SU-DHL-6 (cell line): Measurements from ENCODE around the gene YY1AP1.
"Not testable (repeated sequence)": the region's sequence is repeated elsewhere in the genome, so short reads cannot be mapped to it uniquely, and the experiment has no call there.

Experiments
- H2AFZ ChIP-seq: fragments of 200-600 bp; sonication (generic); 2 replicates; pipeline ENCODE4 v1.6.1; 2014; ENCODE audit warnings: low read depth, mild to moderate bottlenecking, moderate library complexity, mixed read lengths, antibody characterized with exemption, low read length; ENCODE audit not compliant: severe bottlenecking
- H3F3A ChIP-seq: fragments of 200-600 bp; shearing (Covaris generic); 2 replicates; pipeline ENCODE4 v1.6.0; 2016; ENCODE audit warnings: antibody characterized with exemption, mild to moderate bottlenecking; ENCODE audit not compliant: insufficient read depth
- H3K27ac ChIP-seq: fragments of 200-600 bp; sonication (generic); 2 replicates; pipeline ENCODE4 v1.5.1; 2016; ENCODE audit warnings: low read depth, mild to moderate bottlenecking, low read length, moderate library complexity, mixed read lengths
- H3K27me3 ChIP-seq: fragments of 200-600 bp; sonication (generic), shearing (Covaris generic); 2 replicates; pipeline ENCODE4 v1.6.0; 2014; ENCODE audit warnings: mild to moderate bottlenecking, low read length
- H3K36me3 ChIP-seq: fragments of 200-600 bp; sonication (generic); 2 replicates; pipeline ENCODE4 v1.6.1; 2014; ENCODE audit warnings: mild to moderate bottlenecking, low read length, mixed read lengths
- H3K4me2 ChIP-seq: fragments of 300-600, 200-600 bp; shearing (Covaris generic), sonication (generic); 2 replicates; pipeline ENCODE4 v1.6.0; 2014; ENCODE audit warnings: low read length, low read depth, mild to moderate bottlenecking; ENCODE audit not compliant: poor library complexity, severe bottlenecking
- H3K4me3 ChIP-seq: fragments of 200-600 bp; sonication (generic); 2 replicates; pipeline ENCODE4 v1.5.1; 2014; ENCODE audit warnings: antibody characterized with exemption, low read length, mild to moderate bottlenecking, mixed read lengths; ENCODE audit not compliant: insufficient read depth, poor library complexity, severe bottlenecking
- H3K79me2 ChIP-seq: fragments of 200-600 bp; sonication (generic); 2 replicates; pipeline ENCODE4 v1.6.1; 2014; ENCODE audit warnings: mild to moderate bottlenecking, low read length, moderate library complexity; ENCODE audit not compliant: insufficient read depth
- H3K9ac ChIP-seq: fragments of 200-600 bp; sonication (generic); 2 replicates; pipeline ENCODE4 v1.7.0; 2014; ENCODE audit warnings: mild to moderate bottlenecking, low read length
- H3K9me2 ChIP-seq: fragments of 200-600 bp; sonication (generic); replicated peaks from 2 replicates; pipeline ENCODE4 v1.6.1; 2014; ENCODE audit warnings: low read length; ENCODE audit not compliant: insufficient read depth
- H3K9me3 ChIP-seq: fragments of 200-600 bp; sonication (generic); 2 replicates; pipeline ENCODE4 v1.6.1; 2014; ENCODE audit warnings: low read length, mixed read lengths; ENCODE audit not compliant: insufficient read depth
- H4K20me1 ChIP-seq: fragments of 200-600 bp; sonication (generic); 2 replicates; pipeline ENCODE4 v1.6.1; 2014; ENCODE audit warnings: low read depth, mild to moderate bottlenecking, antibody characterized with exemption, low read length, moderate library complexity, mixed read lengths
- CTCF ChIP-seq: fragments of 200-600 bp; sonication (generic); IDR thresholded peaks from one replicate; pipeline ENCODE4 v1.5.1; 2017; ENCODE audit warnings: antibody characterized with exemption, mild to moderate bottlenecking, low read length, moderate library complexity; ENCODE audit not compliant: insufficient read depth, poor library complexity, severe bottlenecking
- EZH2phosphoT487 ChIP-seq: fragments of 200-600 bp; sonication (generic), shearing (Covaris generic); conservative IDR thresholded peaks from 2 replicates; pipeline ENCODE4 v1.6.1; 2018; ENCODE audit warnings: mild to moderate bottlenecking, antibody characterized with exemption, low read length, moderate library complexity, mixed read lengths

YY1AP1 gene

GRCh38 chr1:155671750-155672149 lies 16.8 kb downstream of the YY1AP1 start:
- Histone ChIP-seq H3K36me3 (peaks cover 33% of the 10 kb centered on the region), H3F3A (no peaks in the 10 kb centered on the region), H3K79me2 (no peaks in the 10 kb centered on the region), H3K9ac (no peak overlapping the region), H4K20me1 (no peaks in the 10 kb centered on the region), H3K9me3 (no peaks in the 10 kb centered on the region), H3K4me2 (no peak overlapping the region), H2AFZ (no peak overlapping the region), H3K27ac (no peak overlapping the region), H3K27me3 (no peaks in the 10 kb centered on the region), H3K9me2 (no peaks in the 10 kb centered on the region), H3K4me3 (no peak overlapping the region)
- TF ChIP-seq EZH2phosphoT487 (no peak), CTCF (no peak)

- Histone ChIP-seq H3F3A (no peaks in the 10 kb centered on the region), H3K79me2 (no peaks in the 10 kb centered on the region), H3K4me3 (no peak overlapping the region), H3K27me3 (no peaks in the 10 kb centered on the region), H3K4me2 (no peak overlapping the region), H3K27ac (no peak overlapping the region), H3K9me2 (no peaks in the 10 kb centered on the region), H3K36me3 (peaks cover 27% of the 10 kb centered on the region), H3K9me3 (no peaks in the 10 kb centered on the region), H2AFZ (no peak overlapping the region), H4K20me1 (no peaks in the 10 kb centered on the region), H3K9ac (no peak overlapping the region)
- no peak for TF ChIP-seq EZH2phosphoT487
- no peak for TF ChIP-seq CTCF
These were observed 19.1 kb downstream of the YY1AP1 start for GRCh38 chr1:155669233-155670162.

DNA sequence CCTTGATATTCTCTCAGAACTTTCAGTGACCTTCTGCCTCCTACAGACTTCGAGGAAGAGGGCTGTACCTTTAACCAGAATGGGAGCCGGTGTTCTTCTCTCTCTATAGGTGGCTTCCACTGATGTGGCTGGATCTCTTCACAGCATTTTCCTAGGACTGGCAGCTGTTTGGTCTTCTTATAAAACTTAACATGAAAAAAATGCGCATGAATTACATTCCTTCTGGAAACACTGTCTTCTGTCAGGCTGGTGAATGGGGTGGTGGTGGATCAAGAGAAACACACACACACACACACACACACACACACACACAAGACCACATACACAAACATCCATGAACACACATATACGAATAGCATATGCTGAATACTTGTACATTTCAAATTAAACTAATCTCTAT lies 27.3 kb downstream of the YY1AP1 start:
- H3K36me3 ChIP-seq, result peaks cover 19% of the 10 kb centered on the region; the same call in 1 of the 2 replicates
- not testable (repeated sequence) for H3F3A ChIP-seq, H3K9me2 ChIP-seq, H3K4me3 ChIP-seq, H3K27ac ChIP-seq, H3K4me2 ChIP-seq, H2AFZ ChIP-seq, H3K27me3 ChIP-seq, H4K20me1 ChIP-seq, H3K79me2 ChIP-seq, H3K9me3 ChIP-seq, H3K9ac ChIP-seq

DNA sequence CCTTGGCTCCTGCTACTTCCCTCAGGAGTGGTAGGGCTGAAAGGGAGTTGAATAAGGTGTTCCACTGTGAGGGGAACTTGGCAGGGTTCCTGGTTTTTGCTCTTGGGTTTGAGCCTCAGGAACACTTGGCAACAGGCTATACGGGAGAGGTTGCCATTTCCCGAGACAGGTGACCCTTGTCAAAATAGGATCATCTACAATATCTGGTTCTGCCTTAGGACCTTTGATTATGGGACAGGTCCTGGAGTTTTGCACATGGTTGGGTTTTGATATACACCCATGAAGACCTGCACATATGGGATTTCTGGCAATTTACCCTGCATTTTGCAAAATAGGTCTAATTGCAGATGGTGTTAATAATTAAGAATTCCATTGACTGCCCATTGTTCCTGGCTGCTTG lies 31.1 kb downstream of the YY1AP1 start:
- Histone ChIP-seq H4K20me1 (no peaks in the 10 kb centered on the region), H3K27ac (no peak overlapping the region), H3F3A (no peaks in the 10 kb centered on the region; the same call in 1 of the 2 replicates), H3K36me3 (peaks cover 10% of the 10 kb centered on the region; the same call in 1 of the 2 replicates), H3K27me3 (no peaks in the 10 kb centered on the region), H2AFZ (no peak overlapping the region), H3K4me3 (no peak overlapping the region), H3K9me3 (no peaks in the 10 kb centered on the region), H3K9ac (no peak overlapping the region), H3K4me2 (no peak overlapping the region), H3K9me2 (no peaks in the 10 kb centered on the region), H3K79me2 (no peaks in the 10 kb centered on the region)
- TF ChIP-seq EZH2phosphoT487 (no peak), CTCF (no peak)
